Esophagus squamous epithelium (tissue), 5 donors: ENCODE data around the gene CAP2. TPM values are rescaled to one million over a fixed set of nuclear protein-coding genes. Genes with fewer than 3 reads are reported as not detected.
"Not testable (repeated sequence)": the region's sequence is repeated elsewhere in the genome, so short reads cannot be mapped to it uniquely, and the experiment has no call there.

Source experiments
- DNase-seq: peaks from one replicate; lab custom pipeline; 2025; lab: John Stamatoyannopoulos, UW
- H3K27ac ChIP-seq, 4 donors: fragments of 200-600 bp; sonication (generic); one replicate each; pipeline ENCODE4 v1.5.1; 2016 to 2019; ENCODE audit warnings: mild to moderate bottlenecking in 1 of 4
- H3K27me3 ChIP-seq, 4 donors: fragments of 200-600 bp; sonication (generic); 1 replicate in 3 of 4; 2 replicates in 1 of 4; pipeline versions ENCODE4 v1.5.1 to v1.6.0; 2017 to 2021; ENCODE audit warnings: antibody characterized with exemption in 1 of 4
- H3K36me3 ChIP-seq, 3 donors: fragments of 200-600 bp; sonication (generic); one replicate each; pipeline ENCODE4 v1.5.1; 2016 to 2019
- H3K4me1 ChIP-seq, 3 donors: fragments of 200-600 bp; sonication (generic); one replicate each; pipeline ENCODE4 v1.5.1; 2017 to 2019
- H3K4me3 ChIP-seq, 4 donors: fragments of 200-600 bp; sonication (generic); 1 replicate in 3 of 4; 2 replicates in 1 of 4; pipeline ENCODE4 v1.5.1; 2016 to 2019; ENCODE audit warnings: mild to moderate bottlenecking in 2 of 4, moderate library complexity in 1 of 4
- H3K9me3 ChIP-seq, 3 donors: fragments of 200-600 bp; sonication (generic); one replicate each; pipeline ENCODE4 v1.5.1; 2016 to 2019
- CTCF ChIP-seq, 6 experiments: fragments of 450-650 bp in 4 of 6; fragments of 200-600 bp in 2 of 6; sonication (generic) in 2 of 6; IDR thresholded peaks; one replicate each; pipeline ENCODE4 v1.5.1; 2016 to 2019; ENCODE audit warnings: antibody characterized with exemption in 6 of 6, mild to moderate bottlenecking in 4 of 6, moderate library complexity in 4 of 6
- POLR2A ChIP-seq, 4 donors: fragments of 450-650 bp; IDR thresholded peaks; one replicate each; pipeline ENCODE4 v1.6.1; 2017; ENCODE audit warnings: antibody characterized with exemption in 4 of 4, mild to moderate bottlenecking in 4 of 4, moderate library complexity in 3 of 4
- WGBS, 2 donors: methylation state at CpG; one replicate each; pipeline ENCODE4 v1.1.5; 2018; 5-methylcytosine and 5-hydroxymethylcytosine counted together
- intact Hi-C: fragments of 100-400 bp; cut with DNase I; formaldehyde crosslinking; loops from one replicate; pipeline ENCODE4 v1.15.0; 2022
- total RNA-seq, 4 donors: library from RNA; depleted of rRNA; stranded (reverse); fragments of >200 nt; gene quantifications; one replicate each; pipeline ENCODE4 v1.1.0, GENCODE V29; 2016
- donor health status: DM: yes; HTN: yes; CAD: no.

The CAP2 gene
- total RNA-seq, 4 donors from 2014 or later = 2.0 to 5.5 (median 2.7) TPM

DNA sequence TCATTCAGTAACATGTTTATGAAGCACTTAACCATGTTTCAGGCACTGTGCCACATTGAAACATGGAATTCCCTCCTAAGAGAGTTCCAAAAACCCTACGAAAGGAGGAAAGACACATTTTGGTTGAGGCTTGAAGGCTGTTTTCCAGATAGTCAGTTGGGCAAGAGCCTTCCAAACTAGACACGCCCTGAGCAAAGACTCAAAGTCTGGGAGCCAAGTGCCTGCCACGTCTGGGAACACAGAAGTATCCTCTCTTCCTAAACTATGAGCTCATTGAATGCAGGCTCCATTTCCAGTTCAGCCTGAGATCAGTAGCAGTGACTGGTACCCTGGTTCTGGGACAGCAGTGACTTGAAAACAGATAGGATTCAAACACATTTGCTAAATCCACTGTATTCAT is 132.2 kb downstream of the CAP2 start:
- intact Hi-C loops = no loop called here
- TF ChIP-seq CTCF (IDR thresholded peaks at IDR 0.05) (no peak), POLR2A (IDR thresholded peaks at IDR 0.05) (no peak)
- Histone ChIP-seq H3K27me3 (no peaks in the 10 kb centered on the region), H3K9me3 (no peaks in the 10 kb centered on the region), H3K36me3 (no peaks in the 10 kb centered on the region), H3K27ac (no peak overlapping the region), H3K4me3 (no peak overlapping the region), H3K4me1 (peaks cover 0 to 3% (median 0%) of the 10 kb centered on the region in 3 donors)
- WGBS, 2 donors = 44 to 54% methylated on average over 3 of the region's 3 CpGs
- DNase-seq = no peak

- no peak for DNase-seq
- H3K9me3 ChIP-seq = no peaks in the 10 kb centered on the region
- peaks cover 0 to 3% (median 0%) of the 10 kb centered on the region in 3 donors for H3K4me1 ChIP-seq
- H3K27me3 ChIP-seq = no peaks in the 10 kb centered on the region
- intact Hi-C loops = no loop called here
- no peak overlapping the region for H3K4me3 ChIP-seq
- H3K27ac ChIP-seq = no peak overlapping the region
- no peaks in the 10 kb centered on the region for H3K36me3 ChIP-seq
- WGBS, 2 donors = 22 to 47% methylated on average over 1 of the region's 1 CpG
- no peak for TF ChIP-seq CTCF (IDR thresholded peaks at IDR 0.05)
- TF ChIP-seq POLR2A (IDR thresholded peaks at IDR 0.05) = no peak
These were observed 133.7 kb downstream of the CAP2 start for GRCh38 chr6:17527076-17527475.

DNA sequence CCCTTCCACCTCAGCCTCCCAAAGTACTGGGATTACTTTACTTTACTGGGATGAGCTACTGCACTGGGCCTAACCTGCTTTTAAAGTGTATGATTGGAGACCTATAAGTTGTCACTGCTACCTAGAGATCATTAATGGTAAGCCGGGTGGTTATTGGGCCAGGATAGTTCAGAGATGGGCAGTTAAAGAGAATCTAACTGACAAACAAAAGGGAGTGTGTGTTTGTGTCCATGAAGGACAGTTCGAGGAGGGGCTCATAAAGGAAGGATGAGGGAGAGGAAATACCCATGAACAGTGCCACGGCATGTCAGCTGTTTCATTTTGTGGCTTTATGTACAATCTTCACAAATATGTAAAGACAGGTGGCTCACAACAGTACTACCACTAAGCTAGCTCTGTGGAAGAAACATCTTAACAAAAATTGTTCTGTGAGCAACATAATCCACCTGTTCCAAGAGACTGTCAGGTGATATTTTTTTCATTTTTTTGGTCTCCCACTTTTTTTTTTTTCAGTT is 137.0 kb downstream of the CAP2 start:
- Histone ChIP-seq H3K36me3 (no peaks in the 10 kb centered on the region), H3K4me3 (no peak overlapping the region), H3K4me1 (peaks cover 0 to 3% (median 0%) of the 10 kb centered on the region in 3 donors), H3K27ac (no peak overlapping the region), H3K27me3 (no peaks in the 10 kb centered on the region), H3K9me3 (no peaks in the 10 kb centered on the region)
- no peak for TF ChIP-seq POLR2A (IDR thresholded peaks at IDR 0.05)
- no peak for TF ChIP-seq CTCF (IDR thresholded peaks at IDR 0.05)
- intact Hi-C loops = no loop called here
- DNase-seq = no peak
- WGBS, 2 donors = 74 to 79% methylated on average over 3 of the region's 3 CpGs

DNA sequence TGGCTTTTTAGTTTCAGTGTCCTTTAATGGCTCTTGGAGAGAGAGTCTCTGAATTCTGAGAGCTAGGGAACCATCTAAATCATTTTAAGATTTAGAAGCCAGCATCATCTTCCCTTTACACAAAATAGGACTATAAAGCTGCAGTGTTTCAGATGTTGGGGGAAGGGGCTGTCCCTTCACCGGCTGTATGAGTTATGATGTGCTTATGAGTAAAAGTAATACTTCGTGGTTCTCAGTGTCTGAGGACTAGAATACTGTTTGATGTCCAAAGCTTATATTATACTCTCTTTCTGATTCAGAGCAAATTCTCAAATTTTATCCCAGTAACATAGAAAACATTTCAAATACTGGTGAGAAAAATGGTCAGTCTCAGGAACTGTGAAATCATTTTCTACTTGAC is 143.2 kb downstream of the CAP2 start:
- no peak for DNase-seq
- no peaks in the 10 kb centered on the region for H3K4me1 ChIP-seq
- no peak overlapping the region for H3K27ac ChIP-seq
- intact Hi-C loops = no loop called here
- H3K27me3 ChIP-seq = no peaks in the 10 kb centered on the region
- TF ChIP-seq POLR2A (IDR thresholded peaks at IDR 0.05) (no peak), CTCF (IDR thresholded peaks at IDR 0.05) (no peak)
- H3K4me3 ChIP-seq = no peak overlapping the region
- WGBS, 2 donors = 75 to 76% methylated on average over 2 of the region's 2 CpGs
- no peaks in the 10 kb centered on the region for H3K9me3 ChIP-seq
- no peaks in the 10 kb centered on the region for H3K36me3 ChIP-seq

DNA sequence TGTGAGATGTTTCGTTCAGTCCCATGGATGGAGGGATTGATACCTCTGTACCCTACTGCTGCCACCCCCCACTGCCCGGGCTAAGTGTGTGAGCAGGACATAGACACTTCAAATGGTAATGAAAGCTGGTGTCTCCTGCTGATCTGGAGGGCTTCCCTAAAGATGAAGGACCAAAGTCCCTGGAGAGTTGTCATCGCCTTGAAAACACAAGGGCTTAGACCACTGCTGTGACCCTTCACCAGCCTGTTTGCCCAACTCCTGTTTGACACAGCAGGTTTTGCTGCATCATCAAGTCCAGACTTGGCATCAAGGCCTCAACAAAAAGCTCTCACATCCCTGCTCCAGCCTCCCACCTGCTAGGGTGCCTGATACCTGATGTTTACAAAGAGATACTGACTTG is 148.8 kb downstream of the CAP2 start:
- no peak for DNase-seq
- no peaks in the 10 kb centered on the region for H3K4me1 ChIP-seq
- no peaks in the 10 kb centered on the region for H3K9me3 ChIP-seq
- no peaks in the 10 kb centered on the region for H3K27me3 ChIP-seq
- intact Hi-C loops = no loop called here
- peaks cover 0 to 14% (median 0%) of the 10 kb centered on the region in 3 donors for H3K36me3 ChIP-seq
- TF ChIP-seq CTCF (IDR thresholded peaks at IDR 0.05) (no peak), POLR2A (IDR thresholded peaks at IDR 0.05) (no peak)
- no peak overlapping the region for H3K4me3 ChIP-seq
- 61 to 71% methylated on average over 2 of the region's 3 CpGs for WGBS, 2 donors
- H3K27ac ChIP-seq = no peak overlapping the region

- intact Hi-C loops, DNase-seq, H3K4me3 ChIP-seq, H3K4me1 ChIP-seq, H3K27me3 ChIP-seq, H3K27ac ChIP-seq, H3K9me3 ChIP-seq: not testable (repeated sequence)
- peaks cover 0 to 14% (median 0%) of the 10 kb centered on the region in 3 donors for H3K36me3 ChIP-seq
- 93 to 98% methylated on average over 4 of the region's 4 CpGs for WGBS, 2 donors
These were observed 152.3 kb downstream of the CAP2 start for GRCh38 chr6:17545681-17546080.
